HG02763 (cell line): ENCODE results near the gene AEN.

Source experiments
- ATAC-seq: cut with Tn5 transposase; IDR thresholded peaks from one replicate; pipeline ENCODE4 v1.9.1; 2021; ENCODE audit warnings: mild to moderate bottlenecking, moderate library complexity; ENCODE audit not compliant: unreplicated experiment

The AEN gene

GRCh38 chr15:88649286-88649733 lies 28.2 kb downstream of the AEN start:
- peak; percentile 66 for ATAC-seq

- ATAC-seq, result no peak
These were observed 28.8 kb downstream of the AEN start for GRCh38 chr15:88649753-88650551.

DNA sequence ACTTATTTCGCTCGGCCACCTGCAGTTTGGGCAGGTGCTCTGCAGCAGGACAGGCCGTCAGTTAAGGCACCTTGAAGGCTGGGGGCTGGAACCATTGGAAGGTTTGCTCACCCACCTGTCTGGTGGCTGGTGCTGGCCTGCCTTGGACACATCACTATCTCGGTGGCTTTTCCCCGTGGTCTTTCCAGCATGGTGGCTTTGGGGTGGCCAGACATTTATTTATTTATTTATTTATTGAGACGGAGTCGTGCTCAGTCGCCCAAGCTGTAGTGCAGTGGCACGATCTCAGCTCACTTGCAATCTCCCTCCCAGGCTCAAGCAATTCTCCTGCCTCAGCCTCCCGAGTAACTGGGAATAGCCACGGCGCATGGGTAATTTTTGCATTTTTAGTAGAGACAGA lies 29.4 kb downstream of the AEN start:
- ATAC-seq, result no peak

GRCh38 chr15:88651136-88651732 lies 30.1 kb downstream of the AEN start:
- ATAC-seq, result no peak

GRCh38 chr15:88651971-88652370 lies 30.8 kb downstream of the AEN start:
- ATAC-seq, result no peak

GRCh38 chr15:88652456-88653199 lies 31.5 kb downstream of the AEN start:
- no peak for ATAC-seq

GRCh38 chr15:88653200-88654064 lies 32.3 kb downstream of the AEN start:
- ATAC-seq, result no peak

DNA sequence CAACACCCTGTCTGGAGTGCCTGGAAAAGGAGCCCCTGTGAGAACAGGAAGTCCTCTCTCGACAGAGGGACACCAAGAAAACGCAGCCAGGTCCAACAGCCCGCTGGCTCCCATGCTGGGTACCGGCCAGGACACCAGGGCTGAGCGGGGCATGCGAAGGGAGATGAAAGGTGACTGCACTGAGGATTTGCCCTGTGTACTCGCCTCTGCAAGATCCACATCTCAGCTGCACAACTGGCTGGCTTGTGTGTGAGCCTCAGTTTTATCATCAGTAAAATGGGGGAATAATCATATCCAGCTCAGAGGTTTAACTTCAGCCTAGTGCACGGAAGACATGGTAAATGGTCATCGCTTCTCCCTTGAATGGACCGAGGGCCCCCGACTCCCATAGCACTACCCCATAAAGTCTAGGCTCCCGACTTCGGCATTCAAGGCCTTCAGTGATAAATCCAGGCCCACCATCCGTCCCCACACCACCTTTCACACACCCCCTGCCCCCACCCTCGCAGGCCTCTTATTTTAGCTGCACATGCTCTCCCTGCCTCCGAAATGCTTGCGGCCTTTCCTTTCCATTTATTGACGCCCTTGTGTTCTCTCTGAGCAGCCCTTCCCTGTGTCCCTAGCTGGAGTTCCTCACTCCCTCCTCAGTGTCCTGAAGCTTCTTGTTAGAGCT lies 33.4 kb downstream of the AEN start:
- no peak for ATAC-seq

GRCh38 chr15:88655103-88655553 lies 34.0 kb downstream of the AEN start:
- ATAC-seq, result no peak

DNA sequence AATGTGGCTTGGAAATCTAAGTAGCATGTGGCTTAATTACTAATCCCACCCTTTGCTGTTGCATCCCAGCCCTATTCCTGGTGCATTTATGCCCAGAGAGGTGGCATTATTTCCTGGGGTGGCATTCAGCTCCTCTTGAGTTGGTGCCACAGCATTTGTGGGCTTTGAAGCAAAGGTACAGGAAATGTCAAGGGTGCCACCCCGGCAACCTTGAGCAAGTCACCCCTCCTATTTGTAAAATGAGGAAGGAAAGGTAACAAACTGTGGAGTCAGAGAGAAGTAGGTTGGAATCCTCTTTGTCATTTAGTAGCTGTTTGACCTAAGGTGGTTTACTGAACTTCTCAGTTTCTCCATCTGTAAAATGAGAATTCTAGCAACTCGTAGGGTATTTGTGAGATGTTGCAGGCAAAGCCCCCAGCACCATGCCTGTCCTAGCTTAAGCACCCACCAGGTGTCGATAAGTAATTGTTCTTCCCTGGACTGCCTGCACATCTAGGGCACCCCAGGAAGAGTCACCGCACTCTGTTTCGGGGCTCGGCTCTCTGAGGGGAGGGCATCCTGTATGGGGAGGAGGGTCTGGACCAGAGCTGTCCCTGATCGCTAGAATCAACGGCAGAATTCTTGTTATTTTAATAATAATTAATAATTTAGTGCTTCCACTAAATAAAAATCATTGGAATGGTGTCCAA lies 34.8 kb downstream of the AEN start:
- no peak for ATAC-seq

DNA sequence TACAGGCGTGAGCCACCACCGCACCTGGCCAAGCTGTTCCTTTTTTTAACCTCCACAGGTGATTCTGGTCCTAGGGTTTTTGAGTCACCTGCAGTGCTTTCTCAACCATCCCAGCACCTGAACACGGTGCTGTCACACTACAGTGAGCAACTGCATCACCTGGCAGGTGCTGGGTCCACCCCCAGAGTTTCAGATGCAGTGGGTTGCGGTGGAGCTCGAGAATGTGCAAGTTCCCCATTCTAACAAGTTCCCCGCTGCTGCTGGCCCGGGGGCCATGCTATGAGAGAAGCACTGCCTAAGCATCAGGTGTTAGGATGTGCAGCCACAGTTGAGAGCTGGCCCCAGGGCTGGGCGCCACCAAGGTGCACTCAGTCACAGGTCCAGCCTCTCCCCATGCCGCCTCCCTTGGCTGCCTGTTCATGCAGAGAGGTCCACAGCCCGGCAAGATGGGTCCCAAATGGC lies 35.7 kb downstream of the AEN start:
- ATAC-seq, result peak; percentile 95

GRCh38 chr15:88657326-88658069 lies 36.4 kb downstream of the AEN start:
- no peak for ATAC-seq

GRCh38 chr15:88658070-88658965 lies 37.2 kb downstream of the AEN start:
- no peak for ATAC-seq

DNA sequence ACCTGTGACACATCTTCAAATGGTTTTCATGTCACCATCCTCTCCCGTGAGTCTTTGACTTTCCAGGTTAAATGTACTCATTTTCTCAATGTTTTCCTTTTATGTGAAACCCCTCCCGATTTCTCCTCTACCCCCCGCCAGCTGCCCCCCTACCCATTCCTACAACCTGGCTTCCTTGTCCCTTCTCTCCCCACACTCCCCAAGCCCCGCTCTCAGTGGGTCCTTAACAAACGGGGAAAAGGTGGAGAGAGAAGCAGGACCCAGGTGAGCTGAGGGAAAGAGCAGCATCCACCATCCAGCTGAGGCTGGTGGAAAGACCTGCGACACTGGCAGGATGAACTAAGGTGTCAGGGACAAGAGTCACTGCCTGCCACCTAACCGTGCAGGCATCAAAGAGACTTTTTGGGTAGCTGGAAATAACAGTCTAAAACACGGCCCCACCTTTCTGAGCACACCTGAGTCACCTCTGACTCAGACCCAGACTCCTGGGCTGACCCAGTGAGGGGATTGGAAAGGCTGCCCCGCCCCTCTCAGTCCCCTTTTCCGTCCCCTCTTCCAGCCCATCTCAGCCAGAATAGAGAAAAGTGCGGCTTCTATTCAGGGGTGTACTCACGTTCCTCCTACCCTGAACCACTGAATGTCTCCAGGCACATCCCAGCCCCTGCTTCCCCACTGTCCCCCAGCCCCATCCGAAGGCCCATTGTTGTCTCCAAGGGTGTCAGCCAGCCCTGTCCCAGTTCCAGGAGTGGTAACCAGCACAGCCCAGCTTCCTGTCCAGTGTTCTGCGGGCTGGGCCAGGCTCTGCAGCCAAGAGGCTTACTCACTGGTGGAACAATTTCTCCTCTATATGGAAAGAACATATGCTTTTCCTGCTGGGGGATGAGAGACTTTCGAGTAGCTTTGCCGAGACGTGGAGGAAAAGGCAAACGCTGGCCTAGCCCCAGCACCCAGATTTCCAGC lies 38.1 kb downstream of the AEN start:
- no peak for ATAC-seq

DNA sequence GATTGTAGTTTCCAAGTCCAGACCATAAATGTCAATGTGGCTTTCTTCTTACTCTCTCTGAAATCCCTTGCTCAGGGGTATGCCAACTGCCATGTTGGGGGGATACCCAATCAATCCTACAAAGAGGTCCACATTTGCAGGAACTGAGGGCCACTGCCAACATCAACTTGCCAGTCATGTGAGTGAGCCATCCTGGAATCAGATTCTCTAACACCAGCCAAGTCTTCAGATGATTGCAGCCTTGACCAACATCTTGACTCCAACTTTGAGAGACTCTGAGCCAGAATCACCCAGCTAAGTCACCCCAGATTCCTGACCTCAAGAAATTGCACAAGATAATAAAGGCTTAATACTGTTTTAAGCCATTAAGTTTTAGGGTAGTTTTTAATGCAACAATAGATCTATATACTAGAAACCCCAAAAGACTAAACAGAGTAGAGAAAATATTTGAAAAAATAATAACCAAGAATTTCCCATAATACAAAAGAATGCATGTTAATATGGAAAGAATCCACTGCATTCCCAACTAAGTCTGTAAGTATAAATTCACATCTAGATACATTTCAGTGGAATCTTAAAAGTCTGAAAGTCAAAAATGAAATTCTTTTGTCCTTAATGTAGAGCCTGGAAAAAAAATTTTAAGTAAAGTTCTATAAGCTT lies 40.0 kb downstream of the AEN start:
- ATAC-seq, result no peak
